ENCODE results near the gene ZDHHC20. TPM values are rescaled to one million over a fixed set of nuclear protein-coding genes. Genes with fewer than 3 reads are reported as not detected.

Gene ZDHHC20, protein sequence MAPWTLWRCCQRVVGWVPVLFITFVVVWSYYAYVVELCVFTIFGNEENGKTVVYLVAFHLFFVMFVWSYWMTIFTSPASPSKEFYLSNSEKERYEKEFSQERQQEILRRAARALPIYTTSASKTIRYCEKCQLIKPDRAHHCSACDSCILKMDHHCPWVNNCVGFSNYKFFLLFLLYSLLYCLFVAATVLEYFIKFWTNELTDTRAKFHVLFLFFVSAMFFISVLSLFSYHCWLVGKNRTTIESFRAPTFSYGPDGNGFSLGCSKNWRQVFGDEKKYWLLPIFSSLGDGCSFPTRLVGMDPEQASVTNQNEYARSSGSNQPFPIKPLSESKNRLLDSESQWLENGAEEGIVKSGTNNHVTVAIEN
- 11.6 to 21.3 TPM (median 17.7 TPM) in 5 replicates for total RNA-seq (2022; extraction: Qiagen RNA extraction)

DNA sequence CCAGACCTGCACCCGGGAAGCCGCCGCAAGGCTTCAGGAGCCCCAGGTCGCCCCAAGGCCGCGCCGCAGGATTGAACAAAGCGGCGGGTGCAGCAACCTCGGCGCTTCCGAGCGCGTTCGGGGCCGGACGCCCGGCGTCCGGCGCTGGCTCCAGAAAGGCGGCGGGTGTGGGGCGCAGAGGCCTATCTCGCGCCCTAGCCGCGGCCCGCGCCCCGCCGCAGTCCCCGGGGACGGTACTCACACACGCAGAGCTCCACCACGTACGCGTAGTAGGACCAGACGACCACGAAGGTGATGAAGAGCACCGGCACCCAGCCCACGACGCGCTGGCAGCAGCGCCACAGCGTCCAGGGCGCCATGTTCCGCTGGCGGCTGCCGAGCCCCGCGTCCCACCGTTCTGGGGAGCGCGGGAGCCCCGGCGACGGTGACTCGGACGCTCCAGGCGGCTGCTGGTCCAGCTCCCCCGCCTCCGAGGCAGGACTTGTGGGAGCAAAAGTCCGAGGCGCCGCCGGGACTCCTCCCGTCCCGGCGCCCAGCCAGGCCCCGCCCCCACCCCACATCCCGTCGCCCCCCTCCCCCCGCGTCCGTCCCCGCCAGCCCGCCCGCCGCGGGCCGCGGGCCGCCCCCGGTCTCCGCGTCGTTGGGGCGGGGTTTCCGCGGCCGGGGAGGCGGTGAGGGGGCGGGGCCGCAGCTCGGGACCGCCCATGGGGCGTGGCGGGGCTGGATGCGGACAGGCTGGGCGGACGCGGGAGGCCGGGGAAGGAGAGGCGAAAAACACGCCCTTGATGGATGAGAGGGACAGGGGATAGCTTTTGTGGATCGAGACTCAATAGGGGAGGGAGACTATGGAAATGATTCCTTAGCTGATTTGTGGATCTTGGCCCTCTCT, at the start of gene ZDHHC20:
Gene ZDHHC20, minus strand, starts transcription at position 491 of the 889 bp plus-strand sequence. Its CDS starts 132 bp downstream, at position 359.

Other genes starting within 250 kb of the ZDHHC20 start
- 14.7 to 18.3 TPM (median 16.3 TPM) in 5 replicates for gene MICU2, start 144.9 kb upstream of the ZDHHC20 start, total RNA-seq (2022; extraction: Qiagen RNA extraction)
- not detected in 5 replicates for gene FGF9, start 211.8 kb upstream of the ZDHHC20 start, total RNA-seq (2022; extraction: Qiagen RNA extraction)